GM19351 (cell line): ENCODE measurements around the gene AQP10.
"Not testable (repeated sequence)": the region's sequence is repeated elsewhere in the genome, so short reads cannot be mapped to it uniquely, and the experiment has no call there.

Source experiments
- ATAC-seq: cut with Tn5 transposase; IDR thresholded peaks from one replicate; pipeline ENCODE4 v1.9.1; 2021; ENCODE audit warnings: mild to moderate bottlenecking, moderate library complexity; ENCODE audit not compliant: unreplicated experiment

The AQP10 gene

DNA sequence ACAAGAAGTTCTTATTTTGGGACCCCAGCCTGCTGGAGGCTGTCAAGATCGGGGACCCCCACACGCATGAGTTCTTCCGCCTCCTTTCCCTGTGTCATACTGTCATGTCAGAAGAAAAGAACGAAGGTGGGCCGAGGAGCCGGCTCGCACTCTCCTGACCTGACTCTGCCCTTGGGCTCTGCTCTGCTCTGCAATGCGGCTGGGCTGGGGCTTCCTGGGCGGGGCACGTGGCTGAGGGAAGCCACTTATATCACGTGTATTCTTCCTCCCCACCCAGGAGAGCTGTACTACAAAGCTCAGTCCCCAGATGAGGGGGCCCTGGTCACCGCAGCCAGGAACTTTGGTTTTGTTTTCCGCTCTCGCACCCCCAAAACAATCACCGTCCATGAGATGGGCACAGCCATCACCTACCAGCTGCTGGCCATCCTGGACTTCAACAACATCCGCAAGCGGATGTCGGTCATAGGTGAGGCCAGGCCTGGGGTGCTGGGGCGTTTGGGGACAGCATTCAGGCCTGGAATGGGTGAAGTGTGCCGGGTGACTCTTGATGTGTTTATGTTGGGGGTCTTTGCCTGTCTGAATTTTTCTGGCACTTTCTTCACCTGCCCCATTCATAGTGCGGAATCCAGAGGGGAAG is 22.1 kb downstream of the AQP10 start:
- no peak for ATAC-seq

DNA sequence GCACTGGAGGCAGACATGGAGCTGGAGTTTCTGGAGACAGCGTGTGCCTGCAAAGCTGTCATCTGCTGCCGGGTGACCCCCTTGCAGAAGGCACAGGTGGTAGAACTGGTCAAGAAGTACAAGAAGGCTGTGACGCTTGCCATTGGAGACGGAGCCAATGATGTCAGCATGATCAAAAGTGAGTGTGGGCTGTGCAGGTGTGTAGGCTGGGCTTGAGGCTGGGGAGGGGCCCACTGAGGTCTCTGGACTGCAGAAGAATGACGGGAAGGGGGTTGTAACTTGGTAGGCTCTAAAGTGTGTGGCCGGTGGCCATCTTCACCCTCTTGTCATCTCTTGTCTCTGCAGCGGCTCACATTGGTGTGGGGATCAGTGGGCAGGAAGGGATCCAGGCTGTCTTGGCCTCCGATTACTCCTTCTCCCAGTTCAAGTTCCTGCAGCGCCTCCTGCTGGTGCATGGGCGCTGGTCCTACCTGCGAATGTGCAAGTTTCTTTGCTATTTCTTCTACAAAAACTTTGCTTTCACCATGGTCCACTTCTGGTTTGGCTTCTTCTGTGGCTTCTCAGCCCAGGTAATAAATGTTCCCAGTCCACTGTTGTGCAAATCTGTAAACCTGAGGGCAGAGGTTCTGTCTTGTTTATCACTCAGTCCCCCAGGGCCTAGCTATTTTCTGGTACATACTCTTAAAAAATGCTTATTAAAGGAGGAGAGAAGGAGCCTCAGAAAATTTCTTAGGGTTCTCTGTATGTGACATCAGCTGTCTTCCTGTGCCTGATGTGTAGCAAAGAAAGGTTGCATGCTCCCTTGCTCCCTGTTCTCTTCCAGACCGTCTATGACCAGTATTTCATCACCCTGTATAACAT is 24.3 kb downstream of the AQP10 start:
- no peak for ATAC-seq

DNA sequence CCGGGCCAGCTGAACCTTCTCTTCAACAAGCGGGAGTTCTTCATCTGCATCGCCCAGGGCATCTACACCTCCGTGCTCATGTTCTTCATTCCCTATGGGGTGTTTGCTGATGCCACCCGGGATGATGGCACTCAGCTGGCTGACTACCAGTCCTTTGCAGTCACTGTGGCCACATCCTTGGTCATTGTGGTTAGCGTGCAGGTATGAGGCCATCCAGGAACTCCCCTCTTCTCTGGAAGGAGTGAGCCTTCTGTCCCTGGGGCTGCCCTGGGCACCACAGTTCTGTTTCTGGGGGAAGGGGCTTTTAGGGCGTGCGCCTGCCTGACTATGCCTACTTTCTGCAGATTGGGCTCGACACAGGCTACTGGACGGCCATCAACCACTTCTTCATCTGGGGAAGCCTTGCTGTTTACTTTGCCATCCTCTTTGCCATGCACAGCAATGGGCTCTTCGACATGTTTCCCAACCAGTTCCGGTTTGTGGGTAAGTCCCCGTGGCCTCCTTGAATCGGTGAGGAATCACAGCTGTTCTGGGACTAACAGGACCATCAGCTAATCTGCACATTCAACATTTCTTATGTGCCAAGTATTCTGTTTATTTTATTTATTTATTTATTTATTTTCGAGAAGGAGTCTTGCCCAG is 25.5 kb downstream of the AQP10 start:
- no peak for ATAC-seq

DNA sequence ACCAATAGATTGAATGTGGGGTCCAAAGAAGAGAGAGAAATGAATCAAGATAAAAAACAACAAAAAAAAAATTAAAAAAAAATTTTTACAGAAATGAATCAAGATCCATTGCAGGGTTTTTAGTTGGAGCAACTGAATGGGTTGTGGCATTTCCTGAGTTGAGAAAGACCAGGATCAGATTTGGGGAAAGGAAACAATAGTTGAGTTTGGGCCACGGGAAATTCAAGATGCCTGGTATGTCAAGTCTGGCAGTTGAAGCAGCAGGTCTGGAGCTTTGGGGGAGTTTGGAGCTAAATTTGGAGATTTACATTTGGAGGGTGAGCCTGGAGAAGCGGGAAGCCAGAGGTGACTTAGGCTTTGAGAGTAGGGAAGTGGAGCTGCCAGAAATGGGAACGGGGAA is 27.1 kb downstream of the AQP10 start:
- no peak for ATAC-seq

DNA sequence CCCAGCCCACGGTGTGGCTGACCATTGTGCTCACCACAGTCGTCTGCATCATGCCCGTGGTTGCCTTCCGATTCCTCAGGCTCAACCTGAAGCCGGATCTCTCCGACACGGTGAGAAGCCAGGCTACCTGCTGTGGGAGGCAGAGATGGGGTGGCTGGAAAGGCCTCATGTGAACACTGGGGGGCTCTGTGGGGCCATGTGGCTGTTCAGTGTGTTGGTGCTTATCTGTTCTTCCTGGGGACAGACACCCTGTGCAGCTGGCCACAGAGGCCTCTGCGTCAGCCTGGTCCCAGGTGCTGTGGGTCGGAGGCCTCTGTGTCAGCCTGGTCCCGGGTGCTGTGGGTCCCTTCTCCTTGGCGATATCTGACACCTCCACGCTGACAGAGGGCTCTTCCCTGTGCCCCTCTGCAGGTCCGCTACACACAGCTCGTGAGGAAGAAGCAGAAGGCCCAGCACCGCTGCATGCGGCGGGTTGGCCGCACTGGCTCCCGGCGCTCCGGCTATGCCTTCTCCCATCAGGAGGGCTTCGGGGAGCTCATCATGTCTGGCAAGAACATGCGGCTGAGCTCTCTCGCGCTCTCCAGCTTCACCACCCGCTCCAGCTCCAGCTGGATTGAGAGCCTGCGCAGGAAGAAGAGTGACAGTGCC is 27.7 kb downstream of the AQP10 start:
- ATAC-seq = no peak

DNA sequence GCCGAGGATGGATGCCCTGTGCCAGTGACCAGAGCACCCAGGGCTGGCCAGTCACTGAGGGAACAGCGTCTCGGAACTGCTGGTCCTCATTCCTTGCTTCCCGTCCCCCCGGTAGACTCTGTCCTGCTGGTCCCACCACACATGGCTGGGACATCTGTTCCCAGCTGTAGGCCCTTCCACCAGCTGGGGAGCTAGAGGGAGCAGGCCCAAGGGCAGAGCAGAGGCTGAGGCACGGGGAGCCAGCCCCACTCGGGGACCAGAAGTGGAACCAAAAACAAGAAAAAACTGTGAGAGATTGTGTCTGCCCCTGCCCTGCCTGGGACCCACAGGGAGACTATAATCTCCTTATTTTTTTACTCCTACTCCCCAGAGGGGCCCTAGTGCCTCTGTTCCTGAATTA is 28.2 kb downstream of the AQP10 start:
- ATAC-seq = no peak

DNA sequence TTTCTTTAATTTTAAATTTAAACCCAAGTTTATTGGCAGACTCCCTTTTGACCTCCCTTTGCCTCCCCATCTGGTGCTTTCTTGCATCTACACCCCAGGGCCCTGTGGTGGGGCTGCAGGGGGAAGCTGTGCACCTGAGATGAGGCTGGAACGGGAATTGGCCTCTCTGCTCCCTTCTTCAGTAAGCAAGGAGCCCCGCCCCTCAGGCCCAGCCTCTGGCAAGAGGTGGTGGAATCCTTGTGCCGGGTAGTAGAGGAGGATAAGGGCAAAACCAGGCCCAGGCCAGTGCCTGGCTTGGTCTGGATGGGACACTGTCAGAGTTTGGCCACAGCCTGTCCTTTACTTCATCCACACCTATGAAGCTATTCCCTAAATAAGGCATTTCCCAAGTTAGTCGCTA is 29.5 kb downstream of the AQP10 start:
- no peak for ATAC-seq

DNA sequence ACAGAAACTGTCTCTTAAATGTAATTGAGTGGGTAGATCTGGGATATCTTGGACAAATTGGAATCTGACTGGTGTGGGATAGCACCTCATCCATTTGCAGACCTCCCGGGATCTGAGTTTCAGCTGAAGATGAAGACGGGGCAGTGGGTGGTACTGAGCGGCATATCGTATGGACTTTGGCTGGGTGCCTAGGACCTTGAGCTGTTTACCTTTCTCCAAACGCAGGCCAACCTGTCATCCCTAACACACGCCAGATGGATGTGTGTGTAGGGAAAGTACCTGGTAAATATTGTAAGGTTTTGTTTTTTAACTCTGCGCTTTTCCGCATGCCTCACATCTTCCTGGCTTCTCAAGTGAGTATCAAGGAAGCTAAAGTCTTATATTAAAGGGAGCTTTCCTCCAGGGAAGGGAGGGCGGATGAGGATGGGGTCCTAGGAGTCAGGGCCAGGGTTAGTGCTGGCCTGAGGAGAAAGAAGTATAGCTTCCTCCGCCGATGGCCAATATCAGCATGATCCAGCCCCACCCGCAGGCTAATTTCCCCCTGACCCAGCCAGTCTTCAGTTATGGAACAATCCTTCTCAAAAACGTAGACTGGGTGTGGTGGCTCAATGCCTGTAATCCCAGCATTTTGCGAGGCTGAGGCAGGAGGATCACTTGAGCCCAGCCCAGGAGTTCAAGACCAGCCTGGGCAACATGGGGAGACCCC is 30.6 kb downstream of the AQP10 start:
- no peak for ATAC-seq

DNA sequence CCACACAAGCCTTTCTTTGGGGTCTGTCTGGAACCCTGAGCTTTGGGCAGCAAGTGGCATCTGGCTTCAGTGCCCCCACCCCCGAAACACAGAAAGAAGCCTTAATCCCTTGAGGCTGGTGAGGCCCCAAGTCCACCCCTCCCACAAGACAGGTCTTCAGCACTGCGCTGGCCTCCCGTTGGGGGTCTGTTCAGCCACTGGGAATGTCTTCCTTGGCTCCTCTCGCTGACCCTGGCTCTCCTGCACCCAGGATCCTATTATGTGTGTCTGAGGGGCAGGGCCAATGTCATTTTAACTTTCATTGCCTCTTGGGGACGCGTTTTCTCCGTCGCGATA is 31.3 kb downstream of the AQP10 start:
- ATAC-seq = no peak

DNA sequence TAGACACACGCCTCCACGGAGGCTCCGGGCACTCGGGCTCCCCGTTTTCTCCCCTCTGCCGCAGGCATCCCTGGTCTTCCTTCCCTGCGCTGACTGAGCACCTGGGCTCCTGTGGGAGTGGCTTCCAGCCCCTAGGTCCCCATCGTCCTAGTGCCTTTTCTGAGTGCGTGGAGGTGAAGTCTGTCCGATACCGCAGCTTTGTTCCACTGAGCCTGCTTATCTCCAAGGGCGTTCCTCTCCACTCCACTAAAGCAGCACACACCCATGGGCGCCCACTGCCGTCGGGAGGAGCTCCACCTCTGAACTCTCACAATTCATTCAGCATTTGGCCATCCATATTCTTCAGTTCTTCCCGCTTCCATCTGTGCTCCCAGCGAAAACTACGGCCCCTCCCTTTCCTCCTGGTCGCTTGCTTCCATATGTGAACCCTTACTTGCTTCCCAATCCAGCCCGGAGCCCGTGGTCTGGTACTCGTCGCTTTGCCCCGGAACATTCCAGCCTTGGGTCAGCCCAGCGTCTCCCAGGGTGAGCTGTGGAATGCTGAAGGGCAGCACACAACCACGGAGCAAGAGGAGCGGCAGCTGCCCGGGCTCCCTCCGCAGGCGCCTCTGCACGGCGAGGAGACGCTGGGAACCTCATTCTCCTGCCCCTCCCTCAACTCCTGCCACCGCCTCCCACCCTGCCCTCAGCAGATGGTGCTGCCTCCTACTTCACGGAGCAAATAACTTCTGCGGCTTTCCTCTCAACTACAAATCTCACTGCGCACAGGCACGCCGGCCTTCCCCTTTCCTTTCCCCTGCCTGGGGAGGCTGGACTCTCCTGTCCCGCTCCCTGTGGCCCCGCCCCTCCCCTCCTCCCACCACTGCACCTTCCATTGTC is 31.9 kb downstream of the AQP10 start:
- no peak for ATAC-seq

DNA sequence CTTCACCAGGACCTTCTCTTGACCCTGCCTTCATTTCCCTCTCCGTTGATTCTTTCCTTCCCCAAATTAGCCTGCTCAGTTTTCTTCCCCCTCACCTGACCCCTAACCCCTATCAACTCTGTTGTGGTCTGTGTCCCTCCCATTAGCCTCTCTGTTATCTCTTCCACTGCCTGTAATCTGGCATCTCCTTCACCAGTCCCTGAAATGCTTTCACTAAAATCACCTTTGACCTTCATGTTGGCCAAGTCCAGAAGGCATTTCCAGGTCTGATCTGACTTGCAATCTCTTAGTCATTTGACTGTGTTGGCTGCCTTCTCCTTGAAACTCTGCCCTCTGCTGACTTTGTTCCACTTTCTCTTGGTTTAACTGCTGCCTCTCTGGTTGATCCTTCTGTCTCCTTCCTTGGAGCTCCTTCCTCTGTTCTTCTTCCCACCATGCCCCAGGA is 32.6 kb downstream of the AQP10 start:
- no peak for ATAC-seq

DNA sequence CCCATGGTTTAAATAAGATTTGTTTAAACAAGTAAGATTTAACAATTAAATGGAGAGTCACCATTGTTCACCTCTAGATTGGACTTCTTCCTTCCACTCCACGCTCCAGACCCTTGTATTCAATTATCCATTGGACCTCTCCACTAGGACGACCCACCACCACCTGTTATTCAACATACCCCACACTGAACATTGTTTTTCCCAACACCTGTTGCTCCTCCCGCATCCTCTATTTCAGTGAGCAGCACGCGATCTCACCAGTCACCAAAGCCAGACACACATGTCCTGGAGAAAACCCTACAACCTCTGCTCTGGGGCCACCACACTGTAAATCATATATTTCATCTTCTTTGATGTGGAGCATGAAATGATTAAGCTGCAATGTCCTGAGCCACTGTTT is 33.1 kb downstream of the AQP10 start:
- ATAC-seq = no peak

DNA sequence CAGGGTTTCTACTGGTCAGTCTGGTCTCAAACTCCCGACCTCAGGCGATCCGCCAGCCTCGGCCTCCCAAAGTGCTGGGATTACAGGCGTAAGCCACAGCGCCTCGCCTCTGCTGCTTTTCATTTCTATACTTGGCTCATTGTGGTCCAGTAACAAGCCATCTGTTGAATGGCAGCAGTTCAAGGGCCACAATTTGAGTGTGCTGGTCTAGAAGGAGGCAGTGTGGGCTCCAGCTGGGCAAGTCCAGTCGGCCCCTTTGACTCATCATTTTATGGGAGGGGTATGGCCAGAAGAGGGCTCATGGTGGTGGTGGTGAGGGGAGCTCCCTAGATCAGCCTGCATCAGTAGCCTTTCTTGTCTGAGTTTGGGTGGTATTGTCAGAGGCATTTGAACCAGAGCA is 37.6 kb downstream of the AQP10 start:
- no peak for ATAC-seq

DNA sequence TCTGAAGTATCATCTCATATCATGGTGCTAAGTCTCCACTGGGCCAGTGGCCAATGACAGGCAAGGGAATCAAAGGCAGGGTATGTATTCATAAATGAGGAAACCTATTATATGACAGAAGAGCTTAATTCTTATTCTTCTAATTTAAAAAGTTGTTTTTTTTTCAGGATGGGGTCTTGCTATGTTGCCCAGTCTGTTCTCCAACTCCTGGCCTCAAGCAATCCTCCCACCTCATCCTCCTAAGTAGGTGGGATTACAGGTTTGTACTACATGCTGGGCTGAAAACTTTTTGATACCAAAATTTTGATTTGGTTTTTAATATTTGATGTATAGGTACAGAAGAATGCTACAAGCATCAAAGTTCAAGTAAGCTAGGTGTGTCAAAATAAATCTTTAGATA is 39.4 kb downstream of the AQP10 start:
- ATAC-seq = no peak

DNA sequence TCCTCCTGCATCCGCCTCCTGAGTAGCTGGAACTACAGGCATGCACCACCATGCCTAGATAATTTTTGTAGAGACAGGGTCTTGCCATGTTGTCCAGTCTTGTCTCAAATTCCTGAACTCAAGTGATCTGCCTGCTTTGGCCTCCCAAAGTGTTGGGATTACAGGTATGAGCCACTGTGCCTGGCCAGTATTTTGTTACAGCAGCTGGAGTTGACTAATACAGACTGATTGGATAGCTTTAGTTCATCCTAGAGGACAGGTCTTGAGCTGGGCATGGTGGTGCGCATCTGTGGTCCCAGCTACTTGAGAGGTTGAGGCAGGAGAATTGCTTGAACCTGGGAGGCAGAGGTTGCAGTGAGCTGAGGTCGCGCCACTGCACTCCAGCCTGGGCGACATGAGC is 40.0 kb downstream of the AQP10 start:
- ATAC-seq = not testable (repeated sequence)

DNA sequence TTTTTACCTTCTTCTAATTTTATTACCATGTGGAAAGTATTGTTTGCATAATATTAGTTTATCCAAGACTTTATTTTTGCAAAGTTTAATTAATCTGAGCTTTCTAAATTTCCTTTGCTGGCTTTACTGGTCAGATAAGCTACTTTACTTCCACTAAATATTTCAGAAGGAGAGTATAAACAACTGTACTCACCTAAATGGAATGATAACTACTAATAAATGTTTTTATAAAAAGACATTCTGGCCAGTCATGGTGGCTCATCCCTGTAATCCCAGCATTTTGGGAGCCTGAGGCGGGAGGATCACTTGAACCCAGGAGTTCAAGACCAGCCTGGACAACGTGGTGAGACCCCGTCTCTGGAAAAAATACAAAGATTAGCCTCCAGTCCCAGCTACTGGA is 40.5 kb downstream of the AQP10 start:
- ATAC-seq = no peak

DNA sequence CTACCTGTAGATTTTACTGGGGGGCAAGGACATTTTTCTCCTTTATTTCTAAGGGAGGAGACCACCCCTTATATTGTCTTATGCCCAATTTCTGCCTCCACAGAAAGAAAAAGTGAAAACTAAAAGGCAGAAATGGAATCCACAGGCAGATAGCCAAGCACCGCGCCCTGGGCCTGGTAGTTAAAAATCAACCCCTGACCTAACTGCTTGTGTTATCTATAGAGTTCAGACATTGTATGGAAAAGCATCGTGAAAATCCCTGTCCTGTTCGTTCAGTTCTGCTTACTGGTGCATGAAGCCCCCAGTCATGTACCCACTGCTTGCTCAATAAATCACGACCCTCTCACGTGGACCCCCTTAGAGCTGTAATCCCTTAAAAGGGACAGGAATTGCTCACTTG is 50.5 kb downstream of the AQP10 start:
- no peak for ATAC-seq

DNA sequence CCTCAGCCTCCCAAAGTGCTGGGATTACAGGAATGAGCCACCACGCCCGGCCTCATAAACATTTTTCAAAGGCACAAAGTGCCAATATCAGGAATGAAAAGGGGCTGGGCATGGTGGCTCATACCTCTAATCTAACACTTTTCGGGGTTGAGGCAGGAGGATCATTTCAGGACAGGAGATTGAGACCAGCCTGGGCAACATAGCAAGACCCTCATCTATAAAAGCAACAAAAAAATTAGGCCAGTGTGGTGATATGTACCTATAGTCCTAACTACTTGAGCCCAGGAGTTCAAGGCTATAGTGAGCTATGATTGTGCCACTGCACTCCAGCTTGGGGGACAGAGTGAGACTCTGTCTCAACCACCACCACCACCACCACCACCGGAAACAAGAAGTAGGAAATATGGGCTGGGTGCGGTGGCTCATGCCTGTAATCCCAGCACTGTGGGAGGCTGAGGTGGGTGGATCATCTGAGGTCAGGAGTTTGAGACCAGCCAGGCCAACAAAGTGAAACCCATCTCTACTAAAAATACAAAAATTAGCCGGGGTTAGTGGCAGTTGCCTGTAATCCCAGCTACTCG is 53.0 kb downstream of the AQP10 start:
- ATAC-seq = not testable (repeated sequence)
